ENCODE measurements around the gene SCYL2.

GRCh38 chr12:100274291-100274690, 7.3 kb downstream of the SCYL2 start:
- TF ChIP-seq POLR2A (IDR thresholded peaks at IDR 0.05) (no peak), CTCF (IDR thresholded peaks at IDR 0.05) (no peak)

Data from esophagus squamous epithelium (tissue), 4 donors.